HG03432 (cell line): Measurements from ENCODE around the gene NRDC.
"Not testable (repeated sequence)": the region's sequence is repeated elsewhere in the genome, so short reads cannot be mapped to it uniquely, and the experiment has no call there.

Experiments
- ATAC-seq: cut with Tn5 transposase; IDR thresholded peaks from one replicate; pipeline ENCODE4 v1.9.1; 2021; ENCODE audit warnings: mild to moderate bottlenecking, moderate library complexity; ENCODE audit not compliant: unreplicated experiment

The NRDC gene

DNA sequence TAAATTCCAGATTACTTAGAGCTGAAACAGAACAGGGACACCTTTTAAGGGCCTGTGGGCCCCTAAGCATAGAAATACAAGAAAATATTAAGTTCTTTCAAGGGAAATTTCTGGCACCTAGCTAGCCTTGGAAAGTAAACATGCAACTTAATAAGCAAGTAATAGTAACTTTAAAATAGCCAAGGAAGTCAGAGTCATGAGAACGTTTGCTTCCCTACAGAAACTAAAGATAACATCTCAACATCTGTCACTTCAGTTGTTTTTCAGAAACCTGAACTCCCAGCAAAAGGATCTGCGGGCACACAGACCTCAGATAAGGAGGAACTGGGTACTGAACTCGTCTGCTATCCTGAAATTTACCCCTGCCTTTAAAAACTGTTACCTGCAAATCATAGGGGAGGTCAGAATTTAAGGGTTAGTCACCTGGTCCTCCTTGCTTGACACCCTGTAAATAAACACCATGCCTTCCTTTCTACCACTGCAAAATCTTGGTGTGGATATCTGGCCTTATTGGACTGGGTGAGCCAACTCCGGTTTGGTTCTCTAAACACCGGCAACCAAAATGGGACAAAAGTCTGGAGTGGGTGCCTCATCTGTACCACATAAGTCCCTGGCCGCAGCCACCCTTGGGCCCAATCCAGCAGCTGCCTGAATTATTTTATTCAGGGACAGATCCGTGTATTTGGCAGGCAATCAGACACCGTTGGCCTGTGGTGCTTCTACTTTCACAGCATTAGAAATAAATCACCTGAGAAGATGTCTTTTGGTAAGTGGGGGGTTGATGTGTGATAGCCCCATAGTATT lies 27.9 kb downstream of the NRDC start:
- ATAC-seq, result no peak

DNA sequence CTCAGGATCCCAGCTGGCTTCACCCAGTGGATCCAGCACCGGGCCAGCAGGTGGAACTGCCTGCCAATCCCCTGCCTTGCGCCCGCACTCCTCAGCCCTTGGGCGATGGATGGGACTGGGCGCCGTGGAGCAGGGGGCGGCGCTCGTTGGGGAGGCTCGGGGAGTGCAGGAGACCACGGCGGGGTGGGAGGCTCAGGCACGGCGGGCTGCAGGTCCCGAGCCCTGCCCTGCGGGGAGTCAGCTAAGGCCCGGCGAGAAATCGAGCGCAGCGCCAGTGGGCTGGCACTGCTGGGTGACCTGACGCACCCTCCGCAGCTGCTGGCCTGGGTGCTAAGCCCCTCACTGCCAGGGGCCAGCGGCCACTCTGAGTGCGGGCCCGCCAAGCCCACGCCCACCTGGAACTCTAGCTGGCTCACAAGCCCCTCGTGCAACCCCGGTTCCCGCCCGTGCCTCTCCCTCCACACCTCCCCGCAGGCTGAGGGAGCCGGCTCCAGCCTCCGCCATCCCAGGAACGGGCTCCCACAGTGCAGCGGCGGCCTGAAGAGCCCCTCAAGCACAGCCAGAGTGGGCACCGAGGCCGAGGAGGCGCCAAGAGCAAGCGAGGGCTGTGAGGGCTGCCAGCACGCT lies 31.1 kb downstream of the NRDC start:
- no peak for ATAC-seq

DNA sequence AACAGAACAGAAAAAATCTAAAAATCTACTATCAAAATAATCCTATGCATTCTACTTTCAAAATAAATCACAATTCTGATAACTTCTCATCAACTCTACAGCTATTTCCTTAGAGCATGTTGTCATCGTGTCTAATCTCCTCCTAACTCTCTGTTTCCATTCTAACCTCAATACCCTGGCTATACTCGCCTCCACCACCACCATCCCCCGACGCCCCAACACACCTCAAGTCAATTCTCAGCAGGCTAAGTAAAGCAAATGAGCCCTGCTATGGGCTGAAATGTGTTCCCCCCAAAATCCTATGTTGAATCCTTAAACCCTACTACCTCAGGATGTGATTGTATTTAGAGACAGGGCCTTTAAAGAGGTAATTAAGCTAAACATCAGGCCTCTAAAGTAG lies 34.6 kb downstream of the NRDC start:
- ATAC-seq, result no peak

DNA sequence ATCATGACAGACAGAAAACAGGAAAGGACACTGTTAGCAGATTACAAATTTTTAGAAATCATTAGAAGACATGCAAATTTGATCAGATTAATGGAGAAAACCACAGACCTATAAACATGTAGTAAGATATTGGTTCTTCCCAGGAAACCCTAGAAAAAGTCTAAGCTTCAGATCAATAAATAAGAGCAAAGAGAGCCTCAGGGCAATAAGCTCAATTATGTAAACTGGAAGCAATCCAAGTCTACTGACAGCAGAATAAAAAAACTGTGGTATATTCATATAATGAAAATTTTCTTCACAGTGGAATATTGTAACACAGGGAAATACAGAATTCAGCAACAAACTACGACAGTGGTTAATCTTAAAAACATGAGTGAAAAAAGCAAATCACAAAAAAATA lies 36.3 kb downstream of the NRDC start:
- ATAC-seq, result no peak

DNA sequence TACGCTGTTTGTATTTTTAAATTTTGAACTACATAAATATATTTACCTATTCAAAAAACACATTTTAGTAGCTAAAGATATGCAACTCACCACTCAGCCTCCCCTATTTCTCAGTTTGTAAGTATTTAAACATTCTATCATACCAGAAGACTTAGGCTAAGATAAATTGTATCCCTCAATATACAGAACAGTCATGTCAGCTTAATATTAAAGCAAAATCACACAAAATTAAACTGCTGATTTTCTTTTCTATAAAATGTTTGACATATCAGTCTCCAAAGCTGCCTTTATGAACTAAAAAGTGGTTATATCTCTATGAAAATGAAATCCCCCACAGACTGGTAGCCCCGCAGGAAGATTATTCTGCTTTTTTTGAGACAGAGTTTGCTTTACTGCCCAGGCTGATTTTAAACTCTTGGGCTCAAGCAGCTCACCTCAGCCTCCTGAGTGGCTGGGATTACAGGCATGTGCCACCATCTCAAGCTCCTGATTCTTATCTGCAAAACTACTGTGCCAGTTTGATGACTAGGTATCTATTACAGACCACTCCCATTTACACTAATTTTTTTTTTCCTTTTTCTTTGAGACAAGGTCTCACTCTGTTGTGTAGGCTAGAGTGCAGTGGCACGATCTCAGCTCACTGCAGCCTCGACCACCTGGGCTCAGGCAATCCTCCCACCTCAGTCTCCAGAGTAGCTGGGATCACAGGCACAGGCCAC lies 37.6 kb downstream of the NRDC start:
- ATAC-seq, result no peak

DNA sequence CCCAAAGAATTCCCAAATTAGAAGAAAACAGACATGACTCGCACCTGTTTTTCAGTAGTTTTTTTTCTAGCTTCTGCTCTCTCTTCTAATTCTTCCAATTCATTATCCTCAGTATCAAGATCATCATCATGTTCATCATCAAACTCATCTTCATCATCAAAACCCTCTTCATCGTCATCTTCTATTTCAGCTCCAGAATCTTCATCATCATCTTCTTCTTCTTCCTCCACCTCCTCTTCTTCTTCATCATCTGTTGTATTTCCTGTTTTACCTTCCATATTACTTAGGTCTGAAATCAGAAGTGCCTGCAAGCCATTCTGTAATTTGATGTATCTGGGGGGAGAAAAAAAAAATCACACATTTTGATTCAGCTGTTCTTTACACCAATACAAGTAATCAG lies 38.3 kb downstream of the NRDC start:
- no peak for ATAC-seq

DNA sequence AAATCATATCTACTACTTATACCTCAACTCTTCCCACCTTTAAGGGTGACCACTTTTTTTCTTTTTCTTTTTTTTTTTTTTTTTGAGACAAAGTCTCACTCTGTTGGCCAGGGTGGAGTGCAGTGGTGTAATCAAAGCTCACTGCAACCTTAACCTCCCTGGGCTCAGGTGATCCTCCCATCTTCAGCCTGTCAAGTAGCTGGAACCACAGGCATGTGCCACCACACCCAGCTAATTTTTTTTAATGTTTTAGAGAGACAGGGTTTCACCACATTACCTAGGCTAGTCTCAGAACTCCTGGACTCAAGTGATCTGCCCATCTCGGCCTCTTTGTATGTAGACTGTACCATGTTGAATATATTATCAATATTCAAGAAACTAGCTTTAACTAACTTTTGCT lies 39.4 kb downstream of the NRDC start:
- ATAC-seq, result no peak

DNA sequence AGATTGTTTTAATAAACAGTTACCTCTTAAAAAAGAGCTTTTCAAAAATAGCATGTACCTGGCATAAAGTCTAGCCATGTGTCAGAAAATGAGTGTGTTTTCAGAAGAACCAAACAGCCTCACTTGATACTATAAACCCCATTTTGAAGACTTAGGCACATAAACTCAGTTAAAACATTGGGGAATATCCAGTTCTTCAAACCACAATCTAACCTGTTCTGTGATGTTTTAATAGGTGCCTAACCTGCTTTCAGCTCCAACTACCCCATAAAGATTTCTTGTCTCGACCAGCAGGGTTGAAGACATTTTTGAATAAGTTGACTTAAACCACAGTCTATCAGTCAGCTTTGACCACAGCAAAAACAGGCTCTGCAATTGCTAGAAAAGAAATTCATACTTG lies 41.3 kb downstream of the NRDC start:
- ATAC-seq, result no peak

DNA sequence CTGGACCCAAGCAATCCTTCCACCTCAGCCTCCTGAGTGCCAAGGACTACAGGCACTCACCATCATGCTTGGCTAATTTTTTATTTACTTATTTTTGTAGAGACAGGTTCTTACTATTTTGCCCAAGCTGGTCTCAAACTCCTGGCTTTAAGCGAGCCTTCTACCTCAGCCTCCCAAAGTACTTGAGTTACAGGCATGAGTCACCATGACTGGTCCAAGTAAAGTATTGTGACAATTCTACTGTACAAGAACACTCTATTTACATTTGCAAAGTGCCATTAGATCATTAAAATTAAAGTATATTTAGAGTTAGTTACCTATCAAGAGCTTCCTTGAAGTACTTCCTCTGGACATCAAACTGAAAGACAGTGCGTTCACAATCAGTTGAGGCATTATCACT lies 44.8 kb downstream of the NRDC start:
- no peak for ATAC-seq

DNA sequence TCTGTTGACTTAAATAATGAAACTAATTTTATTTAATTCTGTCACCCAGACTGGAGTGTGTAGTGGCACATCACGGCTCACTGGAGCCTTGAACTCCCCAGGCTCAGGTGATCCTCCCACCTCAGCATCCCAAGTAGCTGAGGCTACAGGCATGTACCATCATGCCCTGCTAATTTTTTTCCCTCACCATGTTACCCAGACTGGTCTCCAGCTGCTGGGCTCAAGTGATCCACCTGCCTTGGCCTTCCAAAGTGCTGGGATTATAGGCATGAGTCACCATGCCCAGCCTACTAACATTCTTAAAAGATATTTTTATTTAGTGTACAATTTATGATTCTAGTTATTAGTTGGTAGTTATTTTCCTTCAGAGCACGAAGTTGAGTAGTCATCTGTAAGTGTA lies 49.5 kb downstream of the NRDC start:
- no peak for ATAC-seq

DNA sequence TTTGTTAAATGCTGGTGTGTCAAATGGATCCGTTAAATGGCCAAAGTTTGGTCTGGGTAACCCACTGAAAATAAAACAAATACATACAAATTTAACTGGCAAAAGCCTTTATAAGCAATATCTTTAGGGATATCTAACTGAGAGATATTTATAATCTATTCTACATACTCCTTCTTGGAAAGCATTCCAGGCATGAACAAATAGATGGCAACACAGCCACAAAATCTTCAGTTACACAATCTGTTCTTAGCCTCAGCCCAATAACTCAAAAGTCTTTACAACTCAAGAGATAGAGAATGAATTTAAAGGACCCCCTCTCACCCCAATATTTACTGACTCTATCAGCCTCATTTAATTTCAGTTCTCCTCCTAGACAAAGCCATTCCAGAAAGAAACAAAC lies 58.7 kb downstream of the NRDC start:
- no peak for ATAC-seq

DNA sequence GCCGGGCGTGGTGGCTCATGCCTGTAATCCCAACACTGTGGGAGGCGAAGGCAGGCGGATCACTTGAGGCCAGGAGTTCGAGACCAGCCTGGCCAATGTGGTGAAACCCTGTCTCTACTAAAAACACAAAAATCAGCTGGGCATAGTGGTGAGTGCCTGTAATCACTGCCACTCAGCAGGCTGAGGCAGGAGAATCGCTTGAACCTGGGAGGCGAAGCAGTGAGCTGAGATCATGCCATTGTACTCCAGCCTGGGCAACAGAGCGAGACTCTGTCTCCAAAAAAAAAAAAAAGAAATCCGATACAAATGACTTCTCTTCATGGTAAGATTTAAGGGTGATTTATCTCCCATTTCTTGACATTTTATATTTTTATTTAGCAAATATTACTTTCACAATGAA lies 59.5 kb downstream of the NRDC start:
- not testable (repeated sequence) for ATAC-seq

DNA sequence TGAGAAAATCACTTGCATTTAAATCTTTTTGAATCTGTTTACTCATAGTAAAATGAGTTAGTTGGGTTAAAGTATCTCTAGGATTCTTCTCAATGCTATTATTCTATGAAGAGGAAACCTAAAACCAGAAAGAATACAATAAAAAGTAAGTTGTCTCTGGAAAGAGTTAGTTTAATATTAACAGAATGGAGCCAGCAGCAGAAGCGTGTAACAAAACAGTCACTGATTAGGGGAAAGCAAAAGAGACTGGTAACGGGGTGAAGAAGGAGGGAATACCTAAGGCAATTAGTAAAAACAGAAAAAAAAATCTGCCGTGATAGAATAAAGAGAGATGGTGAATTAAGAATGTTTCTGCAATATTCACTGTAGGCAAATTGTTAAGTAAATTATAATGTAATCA lies 60.0 kb downstream of the NRDC start:
- ATAC-seq, result no peak

DNA sequence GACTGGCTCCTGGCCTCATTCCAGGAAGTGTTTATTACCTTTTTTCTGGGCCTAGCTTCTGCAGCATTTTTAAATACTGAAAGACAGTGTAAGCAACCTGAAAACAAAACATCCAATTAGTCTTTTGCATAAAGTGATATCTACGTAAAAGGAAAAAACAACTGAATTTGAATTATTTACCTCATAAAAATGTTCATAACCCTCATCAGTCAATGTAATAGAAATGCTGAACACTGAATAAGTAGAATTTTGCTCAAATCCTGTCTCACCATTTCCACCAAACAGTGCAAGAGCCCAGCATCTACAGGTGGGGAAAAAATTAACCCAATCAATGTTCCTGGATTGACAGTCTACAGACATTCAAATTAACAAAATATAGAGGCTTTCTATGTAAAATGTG lies 64.0 kb downstream of the NRDC start:
- no peak for ATAC-seq

DNA sequence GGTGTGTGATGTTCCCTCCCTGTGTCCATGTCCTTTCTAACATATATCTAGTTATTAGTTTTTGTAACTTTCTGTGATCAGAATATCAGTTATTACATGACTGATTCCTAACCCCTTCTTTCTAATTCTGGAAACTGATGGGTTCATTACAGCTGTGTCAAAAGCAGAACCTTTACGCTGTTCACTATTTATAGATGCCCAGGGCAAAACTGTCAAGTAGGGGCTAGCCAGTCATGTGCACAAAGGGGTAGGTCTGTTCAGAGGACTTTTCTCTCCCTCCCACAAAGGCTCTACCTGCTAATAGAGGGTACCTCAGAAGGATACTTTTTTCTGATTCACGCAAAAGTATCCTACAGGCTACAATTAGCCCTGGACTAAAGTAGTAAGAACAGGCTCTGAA lies 79.2 kb downstream of the NRDC start:
- ATAC-seq, result peak; percentile 43

DNA sequence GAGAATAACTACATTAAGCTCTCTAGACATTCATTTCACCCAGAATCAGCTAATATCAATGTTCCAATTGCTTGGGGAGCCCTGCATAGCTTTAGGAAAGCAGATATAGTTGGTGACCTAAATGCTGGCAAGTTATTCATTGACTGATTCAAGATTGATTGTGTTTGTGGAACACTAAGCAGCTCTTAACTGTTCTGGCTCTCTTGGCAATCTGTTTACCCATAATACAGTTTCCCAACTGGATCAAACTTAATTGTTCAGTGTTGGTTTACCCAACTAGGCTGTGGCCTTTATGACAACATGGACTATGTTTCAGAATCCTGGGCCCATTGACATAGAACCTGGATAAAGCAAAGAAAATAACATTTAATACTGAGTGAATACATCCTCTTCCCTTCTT lies 83.7 kb downstream of the NRDC start:
- ATAC-seq, result no peak

DNA sequence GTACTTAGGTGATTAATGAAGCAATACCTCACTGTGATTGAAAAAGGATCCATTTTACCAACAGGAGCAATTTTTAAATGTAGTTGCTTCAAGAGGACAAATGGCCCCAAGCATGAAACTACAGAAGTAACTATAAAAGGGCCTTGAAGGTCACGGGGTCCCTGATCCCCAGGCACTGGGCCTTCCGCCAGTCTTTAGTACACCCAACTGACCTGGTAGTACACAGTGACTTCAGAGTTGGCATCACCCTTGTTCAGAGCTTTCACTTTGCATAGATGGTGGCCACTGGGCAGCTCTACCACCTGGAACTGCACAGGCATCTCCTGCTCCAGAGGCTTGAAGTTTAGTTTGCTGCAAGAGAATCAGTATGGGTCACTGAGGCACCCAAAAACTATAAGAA lies 84.3 kb downstream of the NRDC start:
- no peak for ATAC-seq

DNA sequence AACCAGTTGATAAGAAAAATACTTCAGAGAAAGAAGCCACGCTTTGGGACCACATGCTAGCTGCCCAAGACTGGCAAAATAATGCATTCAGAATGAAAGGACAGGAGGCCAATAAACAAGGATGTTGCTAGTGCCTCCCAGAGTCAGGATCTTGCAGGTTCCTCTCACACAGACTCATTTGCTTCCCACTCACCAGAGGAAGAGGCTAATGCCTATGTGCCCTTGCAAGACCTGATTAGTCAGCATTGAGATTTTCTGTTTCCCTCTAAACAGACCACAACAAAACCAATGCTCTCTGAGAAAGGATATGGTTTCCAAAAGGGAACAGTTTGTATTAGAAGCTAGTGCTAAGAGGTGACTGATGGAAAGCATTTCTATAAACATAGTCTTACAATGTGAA lies 85.7 kb downstream of the NRDC start:
- no peak for ATAC-seq

DNA sequence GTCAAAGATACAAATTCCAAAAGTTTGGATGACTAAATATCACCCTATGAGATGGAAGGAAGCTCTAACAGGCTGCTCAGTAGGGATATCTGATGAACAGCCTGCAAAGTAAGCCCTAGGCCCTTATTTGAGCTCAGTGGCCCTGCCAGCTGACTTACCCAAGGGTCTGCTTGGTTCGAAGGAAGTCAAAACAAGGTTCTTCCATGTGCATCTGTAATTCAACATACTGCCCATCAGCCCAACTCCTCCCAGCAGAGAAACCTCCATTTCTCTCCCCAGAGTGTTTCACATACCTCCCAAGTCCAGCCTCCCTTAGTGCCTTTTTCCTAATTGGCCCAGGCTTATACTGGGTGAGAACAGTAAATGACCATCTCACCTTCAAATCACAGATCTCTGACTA lies 86.6 kb downstream of the NRDC start:
- ATAC-seq, result no peak

DNA sequence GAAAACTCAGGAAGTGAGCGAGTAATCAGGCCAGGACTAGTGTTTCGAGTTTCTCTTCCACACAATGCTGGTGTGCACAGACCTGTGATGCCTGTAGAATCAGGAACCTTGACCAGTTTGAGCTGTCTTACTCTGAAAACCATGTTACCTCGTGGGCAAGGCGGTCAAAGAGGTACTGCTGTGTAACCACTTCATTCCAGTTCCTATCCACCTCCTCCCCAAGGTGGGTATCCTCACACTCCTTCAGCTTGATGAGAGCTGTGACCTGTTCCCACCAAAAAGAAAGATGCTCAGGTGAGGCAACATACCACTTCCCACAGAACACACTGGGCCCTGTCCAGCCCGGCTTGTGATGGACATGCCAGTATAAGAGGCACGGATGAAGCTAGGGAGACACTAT lies 88.1 kb downstream of the NRDC start:
- no peak for ATAC-seq

DNA sequence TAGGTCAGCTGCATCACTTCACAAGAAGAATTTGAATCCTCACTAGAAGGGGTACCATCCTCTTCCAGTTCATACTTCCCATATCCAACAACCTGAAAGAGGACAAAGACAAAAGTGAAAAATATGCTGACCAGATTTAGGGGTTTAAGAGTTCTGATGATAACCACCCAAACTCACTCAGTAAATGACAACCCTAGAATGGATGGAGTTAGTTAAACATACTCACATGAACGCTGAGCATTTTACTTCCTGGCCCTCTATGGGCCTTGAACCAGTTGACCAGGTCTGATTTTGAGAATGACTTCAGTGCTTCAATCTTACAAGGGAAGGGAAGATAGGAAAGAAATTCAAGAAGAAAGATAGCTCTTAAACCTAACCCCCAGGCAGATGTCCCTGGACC lies 89.2 kb downstream of the NRDC start:
- no peak for ATAC-seq

DNA sequence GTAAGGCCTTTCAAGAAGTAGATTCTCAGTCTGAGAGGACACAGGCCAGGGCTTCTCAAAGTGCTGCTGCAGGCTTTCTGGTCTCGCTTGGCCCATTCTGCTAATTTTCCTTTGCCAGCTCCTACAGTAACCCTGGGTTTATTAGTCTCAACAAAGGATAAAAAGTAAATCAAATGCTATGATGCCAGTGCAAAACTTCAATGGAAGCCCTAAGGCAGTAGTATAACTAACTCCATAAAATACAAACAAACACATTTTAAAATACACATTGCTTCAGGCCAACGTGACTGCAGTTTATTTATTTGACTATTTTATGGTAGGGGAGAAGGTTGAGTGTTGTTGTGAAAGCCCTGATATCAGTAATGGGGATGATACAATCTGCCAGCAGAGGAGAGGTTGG lies 89.6 kb downstream of the NRDC start:
- ATAC-seq, result no peak
